A549 treated with CORT108297 at 1 μM for 4 hours (cell line): ENCODE results near the gene AFP. TPM values are rescaled to one million over a fixed set of nuclear protein-coding genes. Genes with fewer than 3 reads are reported as not detected.

Source experiments
- total RNA-seq: library from RNA; stranded (reverse); fragments of 200-300 nt; extraction: Qiagen RNA extraction; gene quantifications from 5 replicates; pipeline ENCODE4 v1.2.3, GENCODE V29; 2022

The AFP gene
- total RNA-seq: 1.7 to 2.5 TPM (median 2.0 TPM) in 5 replicates

DNA sequence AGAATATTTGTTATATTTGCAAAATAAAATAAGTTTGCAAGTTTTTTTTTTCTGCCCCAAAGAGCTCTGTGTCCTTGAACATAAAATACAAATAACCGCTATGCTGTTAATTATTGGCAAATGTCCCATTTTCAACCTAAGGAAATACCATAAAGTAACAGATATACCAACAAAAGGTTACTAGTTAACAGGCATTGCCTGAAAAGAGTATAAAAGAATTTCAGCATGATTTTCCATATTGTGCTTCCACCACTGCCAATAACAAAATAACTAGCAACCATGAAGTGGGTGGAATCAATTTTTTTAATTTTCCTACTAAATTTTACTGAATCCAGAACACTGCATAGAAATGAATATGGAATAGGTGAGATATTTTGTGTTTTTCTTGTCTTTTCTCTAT, at the start of gene AFP:
TSS of gene AFP (plus strand) at position 238 of the 400 bp plus-strand sequence. CDS start at position 280, 42 bp downstream.

DNA sequence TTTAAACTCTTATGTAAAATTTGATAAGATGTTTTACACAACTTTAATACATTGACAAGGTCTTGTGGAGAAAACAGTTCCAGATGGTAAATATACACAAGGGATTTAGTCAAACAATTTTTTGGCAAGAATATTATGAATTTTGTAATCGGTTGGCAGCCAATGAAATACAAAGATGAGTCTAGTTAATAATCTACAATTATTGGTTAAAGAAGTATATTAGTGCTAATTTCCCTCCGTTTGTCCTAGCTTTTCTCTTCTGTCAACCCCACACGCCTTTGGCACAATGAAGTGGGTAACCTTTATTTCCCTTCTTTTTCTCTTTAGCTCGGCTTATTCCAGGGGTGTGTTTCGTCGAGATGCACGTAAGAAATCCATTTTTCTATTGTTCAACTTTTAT, 32.0 kb upstream of the AFP start, which contains the start of gene ALB:
TSS of gene ALB (plus strand) at position 246 of the 400 bp plus-strand sequence. CDS start at position 287, 41 bp downstream.

DNA sequence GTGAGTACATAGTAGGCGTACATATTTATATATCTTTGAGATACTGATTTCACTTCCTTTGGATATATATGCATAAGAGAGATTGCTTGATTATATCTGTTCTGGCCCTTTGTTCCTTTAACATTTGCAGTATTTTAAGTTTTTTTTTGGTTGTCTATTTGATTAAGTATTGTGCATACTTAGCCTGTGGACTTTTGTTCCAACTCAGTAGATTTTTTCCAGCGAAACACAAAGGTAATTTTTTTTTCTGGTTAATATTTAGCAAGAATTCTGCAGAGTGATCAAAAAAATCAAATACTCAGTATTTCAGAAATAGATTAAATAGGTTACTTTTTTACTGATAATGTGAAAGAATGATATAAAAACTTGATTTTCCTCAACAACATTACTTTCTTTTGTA, 45.3 kb downstream of the AFP start, which contains the start of gene AFM:
TSS of gene AFM (plus strand) at position 388 of the 400 bp plus-strand sequence. CDS start 31 bp downstream, outside the sequence.

Other genes starting within 250 kb of the AFP start
- gene ANKRD17, start 177.4 kb upstream of the AFP start, total RNA-seq: 19.3 to 22.7 TPM (median 22.4 TPM) in 5 replicates
- gene ALB, start 31.9 kb upstream of the AFP start, total RNA-seq: not detected in 5 replicates
- not detected in 5 replicates for gene AFM, start 45.5 kb downstream of the AFP start, total RNA-seq
- gene RASSF6, start 184.2 kb downstream of the AFP start, total RNA-seq: 0.73 to 1.1 TPM (median 0.98 TPM) in 5 replicates